NB4 (cell line): ENCODE measurements around the gene DOCK3.

ENCODE experiments used
- MYC ChIP-seq: IDR thresholded peaks from 2 replicates; pipeline ENCODE4 v1.6.1; 2011; ENCODE audit warnings: low read depth, low read length
- POLR2A ChIP-seq: IDR thresholded peaks from 2 replicates; pipeline ENCODE4 v1.6.1; 2011; ENCODE audit warnings: mild to moderate bottlenecking; ENCODE audit not compliant: insufficient read length; ENCODE audit errors: extremely low read depth
- TF ChIP-seq, protein P1 (sequence below): IDR thresholded peaks from one replicate; pipeline ENCODE4 v1.5.1; 2012; ENCODE audit warnings: low read depth, low read length

DNA sequence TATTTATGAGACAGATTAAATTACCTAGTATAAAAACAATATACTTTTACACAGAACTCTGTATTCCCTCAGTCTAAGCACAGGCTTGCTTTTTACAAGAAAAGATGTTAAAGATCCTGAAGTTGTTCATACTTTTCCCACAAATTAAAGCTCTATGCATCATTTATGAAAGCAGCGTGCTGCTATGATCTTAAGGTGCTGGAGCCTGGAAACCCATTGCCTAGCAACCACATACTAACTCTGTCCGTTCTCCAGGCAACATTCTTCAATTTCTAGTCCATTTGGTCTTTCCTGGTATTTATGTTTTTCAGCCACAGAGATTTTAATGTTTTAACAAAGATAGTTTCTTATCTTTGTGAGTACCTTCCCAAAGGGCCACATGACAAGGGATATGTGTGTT, 312.0 kb downstream of the DOCK3 start:
- TF ChIP-seq, protein P1, sequence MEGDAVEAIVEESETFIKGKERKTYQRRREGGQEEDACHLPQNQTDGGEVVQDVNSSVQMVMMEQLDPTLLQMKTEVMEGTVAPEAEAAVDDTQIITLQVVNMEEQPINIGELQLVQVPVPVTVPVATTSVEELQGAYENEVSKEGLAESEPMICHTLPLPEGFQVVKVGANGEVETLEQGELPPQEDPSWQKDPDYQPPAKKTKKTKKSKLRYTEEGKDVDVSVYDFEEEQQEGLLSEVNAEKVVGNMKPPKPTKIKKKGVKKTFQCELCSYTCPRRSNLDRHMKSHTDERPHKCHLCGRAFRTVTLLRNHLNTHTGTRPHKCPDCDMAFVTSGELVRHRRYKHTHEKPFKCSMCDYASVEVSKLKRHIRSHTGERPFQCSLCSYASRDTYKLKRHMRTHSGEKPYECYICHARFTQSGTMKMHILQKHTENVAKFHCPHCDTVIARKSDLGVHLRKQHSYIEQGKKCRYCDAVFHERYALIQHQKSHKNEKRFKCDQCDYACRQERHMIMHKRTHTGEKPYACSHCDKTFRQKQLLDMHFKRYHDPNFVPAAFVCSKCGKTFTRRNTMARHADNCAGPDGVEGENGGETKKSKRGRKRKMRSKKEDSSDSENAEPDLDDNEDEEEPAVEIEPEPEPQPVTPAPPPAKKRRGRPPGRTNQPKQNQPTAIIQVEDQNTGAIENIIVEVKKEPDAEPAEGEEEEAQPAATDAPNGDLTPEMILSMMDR: no peak
- TF ChIP-seq MYC: no peak
- TF ChIP-seq POLR2A: no peak
